K562 (cell line): ENCODE measurements around the gene WDR70. TPM values are rescaled to one million over a fixed set of nuclear protein-coding genes. Genes with fewer than 3 reads are reported as not detected.

Experiments
- ETV6 ChIP-seq, 3 experiments: fragments of 150-350 bp in 1 of 3; sonication (generic) in 1 of 3; formaldehyde crosslinking in 1 of 3; IDR thresholded peaks; 2 replicates each; pipeline versions ENCODE4 v1.6.1 to v1.8.0; 2014 to 2022; ENCODE audit warnings: borderline replicate concordance in 2 of 3, low read depth in 2 of 3, antibody characterized with exemption in 1 of 3, low read length in 1 of 3, mild to moderate bottlenecking in 1 of 3, missing genetic modification reagents in 1 of 3
- HNRNPK ChIP-seq: fragments of 200-400 bp; formaldehyde crosslinking; IDR thresholded peaks from one replicate; pipeline ENCODE4 v1.6.1; 2018; ENCODE audit warnings: mild to moderate bottlenecking, low read depth, low read length; ENCODE audit not compliant: poor library complexity, severe bottlenecking
- TCF7L2 ChIP-seq: fragments of 150-350 bp; IDR thresholded peaks from 2 replicates; pipeline ENCODE4 v1.6.1; 2016; ENCODE audit warnings: low read depth, mild to moderate bottlenecking, low read length, moderate library complexity
- ZNF143 ChIP-seq: sonication (generic); formaldehyde crosslinking; IDR thresholded peaks from 2 replicates; pipeline ENCODE4 v1.9.0; 2022; ENCODE audit warnings: mild to moderate bottlenecking, missing genetic modification reagents
- ZNF274 ChIP-seq: IDR thresholded peaks from 2 replicates; pipeline ENCODE4 v1.6.1; 2011; ENCODE audit warnings: low read depth, mild to moderate bottlenecking, low read length, moderate library complexity, borderline replicate concordance
- ZNF431 ChIP-seq: sonication (generic); formaldehyde crosslinking; IDR thresholded peaks from 2 replicates; pipeline ENCODE4 v1.8.0; 2022; ENCODE audit warnings: mild to moderate bottlenecking, missing genetic modification reagents
- polyA plus RNA-seq, 8 experiments: library from polyadenylated mRNA; depleted of rRNA in 4 of 8; stranded (reverse) in 5 of 8; unstranded in 3 of 8; fragments of >200 nt; fragmentation: Nextera tagmentation in 2 of 8; fragmentation: Illumina TruSeq in 1 of 8; extraction: Ambion mirVana in 2 of 8; extraction: Trizol in 1 of 8; gene quantifications; 2 replicates each; pipeline versions ENCODE4 v1.2.1 to v1.2.3, GENCODE V29; 2011 to 2014; ENCODE audit warnings: inconsistent platforms in 1 of 8, missing spikeins in 1 of 8
- total RNA-seq, 7 experiments: library from RNA; depleted of rRNA in 6 of 7; stranded (reverse); fragments of >200 nt in 6 of 7; fragmentation: Illumina TruSeq in 2 of 7; extraction: Trizol in 2 of 7; gene quantifications; 2 replicates each; pipeline versions ENCODE4 v1.2.1 to v1.2.3, GENCODE V29; 2011 to 2021; ENCODE audit warnings: low replicate concordance in 1 of 7
- TF ChIP-seq, protein P1 (sequence below), 3 experiments: fragments of 200-800 bp in 1 of 3; fragments of 250-450 bp in 1 of 3; fragments of 450-650 bp in 1 of 3; sonication (Bioruptor Pico) in 1 of 3; sonication (Bioruptor generic) in 1 of 3; formaldehyde crosslinking in 1 of 3; IDR thresholded peaks; 2 replicates each; pipeline versions ENCODE4 v1.6.1 to v1.8.0; 2016 to 2022; ENCODE audit warnings: mild to moderate bottlenecking in 2 of 3, missing genetic modification characterization in 2 of 3, missing compliant biosample characterization in 1 of 3, moderate library complexity in 1 of 3
- TF ChIP-seq, protein P2 (sequence below), 2 experiments: fragments of 450-650 bp; conservative IDR thresholded peaks; 2 replicates each; pipeline ENCODE4 v1.6.1; 2017; ENCODE audit warnings: mild to moderate bottlenecking in 2 of 2, moderate library complexity in 2 of 2
- TF ChIP-seq, protein P3 (sequence below): fragments of 450-650 bp; formaldehyde crosslinking; IDR thresholded peaks from 2 replicates; pipeline ENCODE4 v1.4.0; 2020; ENCODE audit warnings: mild to moderate bottlenecking, moderate library complexity
- TF ChIP-seq, protein P4 (sequence below): sonication (generic); formaldehyde crosslinking; IDR thresholded peaks from 2 replicates; pipeline ENCODE4 v1.5.0; 2020; ENCODE audit warnings: missing genetic modification reagents
- TF ChIP-seq, protein P5 (sequence below): fragments of 450-650 bp; IDR thresholded peaks from 2 replicates; pipeline ENCODE4 v1.6.1; 2014; ENCODE audit warnings: low read depth, mild to moderate bottlenecking, moderate library complexity, borderline replicate concordance

Gene WDR70
- total and polyA plus RNA-seq, 9 of the 15 experiments (the other 6 are each of a cell fraction or from before 2014, with no cell fraction given), result 16.8 to 46.6 (median 38.8) TPM

DNA sequence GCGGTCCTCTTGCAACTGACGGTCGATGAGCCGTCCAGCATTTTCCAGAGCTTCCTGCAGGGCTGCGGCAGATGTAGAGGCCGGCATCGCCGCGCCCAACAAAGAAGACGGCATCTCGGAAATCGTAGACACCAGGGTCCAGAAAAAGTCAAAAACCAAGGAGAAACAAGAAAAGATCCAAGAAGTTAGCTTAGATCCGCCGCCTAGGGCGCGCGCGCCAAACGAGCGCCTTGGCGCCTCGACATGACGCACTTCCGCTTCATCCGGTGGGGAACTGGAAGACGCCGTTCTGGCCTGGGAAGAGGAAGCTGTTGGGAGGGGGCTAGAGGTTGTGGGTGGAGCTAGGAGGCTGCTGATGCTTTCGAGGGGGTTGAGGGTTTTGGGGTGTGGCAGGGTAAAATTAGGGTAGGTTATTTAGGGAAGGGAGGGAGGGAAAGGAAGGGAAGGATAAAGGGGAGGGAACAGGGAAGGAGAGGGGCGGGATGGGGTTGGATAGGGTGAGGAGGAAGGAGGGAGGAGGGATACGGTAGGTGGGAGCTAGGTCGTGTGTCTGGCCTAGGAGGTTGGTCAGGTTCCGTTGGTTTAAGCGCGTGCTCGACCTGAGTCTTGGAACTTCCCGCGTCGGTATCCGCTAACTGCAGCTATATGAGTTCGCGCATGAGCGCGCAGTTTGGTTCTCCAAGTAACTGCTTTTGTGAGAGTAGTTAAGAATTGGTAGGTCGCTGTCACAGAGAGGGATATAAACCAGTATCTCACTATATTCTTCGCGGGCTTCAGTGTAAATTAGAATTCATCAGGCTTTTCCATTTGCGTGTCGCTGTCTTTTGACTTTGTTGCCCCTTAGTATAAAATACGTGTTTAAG is 8.0 kb upstream of the WDR70 start, which contains the start of gene NUP155 (continued):
- TF ChIP-seq, protein P1, sequence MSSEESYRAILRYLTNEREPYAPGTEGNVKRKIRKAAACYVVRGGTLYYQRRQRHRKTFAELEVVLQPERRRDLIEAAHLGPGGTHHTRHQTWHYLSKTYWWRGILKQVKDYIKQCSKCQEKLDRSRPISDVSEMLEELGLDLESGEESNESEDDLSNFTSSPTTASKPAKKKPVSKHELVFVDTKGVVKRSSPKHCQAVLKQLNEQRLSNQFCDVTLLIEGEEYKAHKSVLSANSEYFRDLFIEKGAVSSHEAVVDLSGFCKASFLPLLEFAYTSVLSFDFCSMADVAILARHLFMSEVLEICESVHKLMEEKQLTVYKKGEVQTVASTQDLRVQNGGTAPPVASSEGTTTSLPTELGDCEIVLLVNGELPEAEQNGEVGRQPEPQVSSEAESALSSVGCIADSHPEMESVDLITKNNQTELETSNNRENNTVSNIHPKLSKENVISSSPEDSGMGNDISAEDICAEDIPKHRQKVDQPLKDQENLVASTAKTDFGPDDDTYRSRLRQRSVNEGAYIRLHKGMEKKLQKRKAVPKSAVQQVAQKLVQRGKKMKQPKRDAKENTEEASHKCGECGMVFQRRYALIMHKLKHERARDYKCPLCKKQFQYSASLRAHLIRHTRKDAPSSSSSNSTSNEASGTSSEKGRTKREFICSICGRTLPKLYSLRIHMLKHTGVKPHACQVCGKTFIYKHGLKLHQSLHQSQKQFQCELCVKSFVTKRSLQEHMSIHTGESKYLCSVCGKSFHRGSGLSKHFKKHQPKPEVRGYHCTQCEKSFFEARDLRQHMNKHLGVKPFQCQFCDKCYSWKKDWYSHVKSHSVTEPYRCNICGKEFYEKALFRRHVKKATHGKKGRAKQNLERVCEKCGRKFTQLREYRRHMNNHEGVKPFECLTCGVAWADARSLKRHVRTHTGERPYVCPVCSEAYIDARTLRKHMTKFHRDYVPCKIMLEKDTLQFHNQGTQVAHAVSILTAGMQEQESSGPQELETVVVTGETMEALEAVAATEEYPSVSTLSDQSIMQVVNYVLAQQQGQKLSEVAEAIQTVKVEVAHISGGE (CRISPR knock-in tag; IDR thresholded peaks at IDR 0.05), result peak in 1 of 3 experiments; percentile 87; a peak in 3 of 6 replicates
- TF ChIP-seq, protein P2, sequence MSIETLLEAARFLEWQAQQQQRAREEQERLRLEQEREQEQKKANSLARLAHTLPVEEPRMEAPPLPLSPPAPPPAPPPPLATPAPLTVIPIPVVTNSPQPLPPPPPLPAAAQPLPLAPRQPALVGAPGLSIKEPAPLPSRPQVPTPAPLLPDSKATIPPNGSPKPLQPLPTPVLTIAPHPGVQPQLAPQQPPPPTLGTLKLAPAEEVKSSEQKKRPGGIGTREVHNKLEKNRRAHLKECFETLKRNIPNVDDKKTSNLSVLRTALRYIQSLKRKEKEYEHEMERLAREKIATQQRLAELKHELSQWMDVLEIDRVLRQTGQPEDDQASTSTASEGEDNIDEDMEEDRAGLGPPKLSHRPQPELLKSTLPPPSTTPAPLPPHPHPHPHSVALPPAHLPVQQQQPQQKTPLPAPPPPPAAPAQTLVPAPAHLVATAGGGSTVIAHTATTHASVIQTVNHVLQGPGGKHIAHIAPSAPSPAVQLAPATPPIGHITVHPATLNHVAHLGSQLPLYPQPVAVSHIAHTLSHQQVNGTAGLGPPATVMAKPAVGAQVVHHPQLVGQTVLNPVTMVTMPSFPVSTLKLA (conservative IDR thresholded peaks at IDR 0.05), result peak; percentile 86 to 96
- peak; percentile 85 for TF ChIP-seq HNRNPK
- TF ChIP-seq, protein P3, sequence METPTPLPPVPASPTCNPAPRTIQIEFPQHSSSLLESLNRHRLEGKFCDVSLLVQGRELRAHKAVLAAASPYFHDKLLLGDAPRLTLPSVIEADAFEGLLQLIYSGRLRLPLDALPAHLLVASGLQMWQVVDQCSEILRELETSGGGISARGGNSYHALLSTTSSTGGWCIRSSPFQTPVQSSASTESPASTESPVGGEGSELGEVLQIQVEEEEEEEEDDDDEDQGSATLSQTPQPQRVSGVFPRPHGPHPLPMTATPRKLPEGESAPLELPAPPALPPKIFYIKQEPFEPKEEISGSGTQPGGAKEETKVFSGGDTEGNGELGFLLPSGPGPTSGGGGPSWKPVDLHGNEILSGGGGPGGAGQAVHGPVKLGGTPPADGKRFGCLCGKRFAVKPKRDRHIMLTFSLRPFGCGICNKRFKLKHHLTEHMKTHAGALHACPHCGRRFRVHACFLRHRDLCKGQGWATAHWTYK, result peak; percentile 42; the same call in 1 of the 2 replicates
- no peak; a peak in 1 of 4 replicates for TF ChIP-seq ETV6 (IDR thresholded peaks at IDR 0.05; ENCODE audit: borderline replicate concordance in 1 of 2, low read depth in 2 of 2, low read length in 1 of 2)
- peak; percentile 86; the same call in 1 of the 2 replicates for TF ChIP-seq ETV6 (CRISPR knock-in tag; IDR thresholded peaks at IDR 0.05; ENCODE audit: borderline replicate concordance)
- no peak for TF ChIP-seq TCF7L2
- TF ChIP-seq, protein P4, sequence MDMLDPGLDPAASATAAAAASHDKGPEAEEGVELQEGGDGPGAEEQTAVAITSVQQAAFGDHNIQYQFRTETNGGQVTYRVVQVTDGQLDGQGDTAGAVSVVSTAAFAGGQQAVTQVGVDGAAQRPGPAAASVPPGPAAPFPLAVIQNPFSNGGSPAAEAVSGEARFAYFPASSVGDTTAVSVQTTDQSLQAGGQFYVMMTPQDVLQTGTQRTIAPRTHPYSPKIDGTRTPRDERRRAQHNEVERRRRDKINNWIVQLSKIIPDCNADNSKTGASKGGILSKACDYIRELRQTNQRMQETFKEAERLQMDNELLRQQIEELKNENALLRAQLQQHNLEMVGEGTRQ (CRISPR knock-in tag), result no peak
- peak; percentile 28; the same call in 1 of the 2 replicates for TF ChIP-seq ZNF143 (CRISPR knock-in tag)
- TF ChIP-seq ZNF431 (CRISPR knock-in tag), result peak; percentile 81
- no peak for TF ChIP-seq ZNF274
- TF ChIP-seq, protein P5, sequence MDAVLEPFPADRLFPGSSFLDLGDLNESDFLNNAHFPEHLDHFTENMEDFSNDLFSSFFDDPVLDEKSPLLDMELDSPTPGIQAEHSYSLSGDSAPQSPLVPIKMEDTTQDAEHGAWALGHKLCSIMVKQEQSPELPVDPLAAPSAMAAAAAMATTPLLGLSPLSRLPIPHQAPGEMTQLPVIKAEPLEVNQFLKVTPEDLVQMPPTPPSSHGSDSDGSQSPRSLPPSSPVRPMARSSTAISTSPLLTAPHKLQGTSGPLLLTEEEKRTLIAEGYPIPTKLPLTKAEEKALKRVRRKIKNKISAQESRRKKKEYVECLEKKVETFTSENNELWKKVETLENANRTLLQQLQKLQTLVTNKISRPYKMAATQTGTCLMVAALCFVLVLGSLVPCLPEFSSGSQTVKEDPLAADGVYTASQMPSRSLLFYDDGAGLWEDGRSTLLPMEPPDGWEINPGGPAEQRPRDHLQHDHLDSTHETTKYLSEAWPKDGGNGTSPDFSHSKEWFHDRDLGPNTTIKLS, result peak; percentile 56; the same call in 1 of the 2 replicates
